Stimulated activated CD8-positive, alpha-beta memory T cell treated with anti-CD3 and anti-CD28 coated beads, Interleukin-15, amount 100 ng/mL, for 48 hours (primary cell): ENCODE data around the gene ZNF248.

Experiments used
- DNase-seq, 2 donors: peaks; one replicate each; pipeline ENCODE4 v3.0.0-alpha.2; 2020; ENCODE audit warnings: low read depth in 2 of 2

The ZNF248 gene

GRCh38 chr10:37821237-37821636 is 36.2 kb downstream of the ZNF248 start:
- DNase-seq: no peak

GRCh38 chr10:37819797-37820196 is 37.6 kb downstream of the ZNF248 start:
- DNase-seq: no peak

- no peak for DNase-seq
Measured at GRCh38 chr10:37816290-37816689, 41.1 kb downstream of the ZNF248 start.

GRCh38 chr10:37813763-37814162 is 43.6 kb downstream of the ZNF248 start:
- no peak for DNase-seq

GRCh38 chr10:37812290-37812689 is 45.1 kb downstream of the ZNF248 start:
- DNase-seq: no peak

- DNase-seq: no peak
Measured at GRCh38 chr10:37803269-37803668, 54.1 kb downstream of the ZNF248 start.

- no peak for DNase-seq
Measured at GRCh38 chr10:37801557-37801956, 55.9 kb downstream of the ZNF248 start.

- DNase-seq: no peak
Measured at GRCh38 chr10:37794305-37794976, 63.0 kb downstream of the ZNF248 start.

GRCh38 chr10:37789590-37789989 is 67.8 kb downstream of the ZNF248 start:
- DNase-seq: no peak

- DNase-seq: no peak
Measured at GRCh38 chr10:37784678-37785077, 72.7 kb downstream of the ZNF248 start.

- DNase-seq: no peak
Measured at GRCh38 chr10:37780536-37780935, 76.9 kb downstream of the ZNF248 start.

GRCh38 chr10:37777056-37777455 is 80.4 kb downstream of the ZNF248 start:
- no peak for DNase-seq

- no peak for DNase-seq
Measured at GRCh38 chr10:37775612-37776011, 81.8 kb downstream of the ZNF248 start.

GRCh38 chr10:37774351-37774750 is 83.1 kb downstream of the ZNF248 start:
- DNase-seq: no peak

GRCh38 chr10:37765216-37765615 is 92.2 kb downstream of the ZNF248 start:
- DNase-seq: no peak

GRCh38 chr10:37763132-37763531 is 94.3 kb downstream of the ZNF248 start:
- no peak for DNase-seq

GRCh38 chr10:37762287-37762686 is 95.1 kb downstream of the ZNF248 start:
- no peak for DNase-seq

GRCh38 chr10:37760817-37761216 is 96.6 kb downstream of the ZNF248 start:
- no peak for DNase-seq

GRCh38 chr10:37758074-37758473 is 99.3 kb downstream of the ZNF248 start:
- DNase-seq: no peak

GRCh38 chr10:37754538-37755323 is 102.7 kb downstream of the ZNF248 start:
- DNase-seq: no peak

GRCh38 chr10:37752334-37752875 is 105.0 kb downstream of the ZNF248 start:
- no peak for DNase-seq

- no peak for DNase-seq
Measured at GRCh38 chr10:37748170-37748569, 109.2 kb downstream of the ZNF248 start.

- no peak for DNase-seq
Measured at GRCh38 chr10:37747081-37747480, 110.3 kb downstream of the ZNF248 start.
